ENCODE results near the gene TNS1. TPM values are rescaled to one million over a fixed set of nuclear protein-coding genes. Genes with fewer than 3 reads are reported as not detected.
A peak's percentile ranks its signal among the peaks of the same experiment; 100 is the strongest.

TNS1 gene
- total and polyA plus RNA-seq, 2 donors (not counting 1 experiment from before 2014, with no cell fraction given): 0.10 to 0.86 TPM

DNA sequence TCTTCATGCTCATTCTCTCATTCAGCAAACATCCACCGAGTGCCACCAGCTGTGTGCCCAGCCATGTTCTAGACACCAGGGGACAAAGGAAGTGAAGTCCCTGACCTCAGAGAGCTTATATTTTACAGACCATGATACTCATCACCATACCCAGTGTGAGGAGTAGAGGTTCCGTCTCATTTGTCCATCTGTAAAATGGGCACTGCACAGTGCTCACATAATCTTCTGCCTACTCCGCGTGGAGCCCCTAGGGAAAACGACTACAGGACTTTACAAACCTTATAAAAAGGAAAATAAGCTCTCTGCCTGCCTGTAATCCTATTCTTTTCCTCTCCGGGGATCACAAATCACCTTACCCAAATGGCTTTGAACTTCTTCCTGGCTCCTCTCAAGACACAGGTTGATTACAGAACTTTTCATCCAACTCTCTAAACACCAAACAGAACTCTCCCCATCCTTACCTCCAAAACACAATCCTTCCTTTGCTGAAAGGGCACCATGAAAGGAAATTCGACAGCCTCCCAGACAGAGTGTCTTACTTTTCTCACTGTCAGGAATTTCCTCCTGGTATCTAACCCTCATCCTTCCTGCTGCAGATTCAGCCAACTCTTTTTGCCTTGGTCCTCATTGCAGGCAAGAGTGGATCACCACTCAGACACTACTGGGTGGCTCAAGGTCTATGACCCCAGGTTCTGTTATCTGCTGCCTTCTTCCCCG lies 99.5 kb downstream of the TNS1 start:
- H3K9me3 ChIP-seq (ENCODE audit: control extremely low read depth in 1 of 3, control insufficient read depth in 2 of 3, insufficient read depth in 1 of 3, low read length in 2 of 3): no peaks in the 10 kb centered on the region
- CTCF ChIA-PET: interaction anchor here (0.7 to 1.6 kb wide), 3 partner anchors 114 to 118 kb away, joined by 3 to 4 read pairs (median 3); no protein-coding TSS in a partner anchor
- H3K4me3 Mint-ChIP-seq: no peak overlapping the region
- H3K4me3 ChIP-seq (ENCODE audit: control extremely low read depth in 1 of 5, extremely low read depth in 1 of 5, insufficient read depth in 1 of 5, low read depth in 2 of 5, low read length in 4 of 5): no peak overlapping the region
- 98% methylated on average over 4 of the region's 8 CpGs for WGBS (ENCODE audit: insufficient coverage)
- peaks cover 39% of the 10 kb centered on the region for H3K27me3 Mint-ChIP-seq
- no peak for DNase-seq
- H3K9me3 Mint-ChIP-seq (ENCODE audit: insufficient read depth): no peaks in the 10 kb centered on the region
- H3K79me2 ChIP-seq (ENCODE audit: control insufficient read depth, insufficient read depth, low read length): no peaks in the 10 kb centered on the region
- H3K4me1 Mint-ChIP-seq: peaks cover 5% of the 10 kb centered on the region
- H3K27ac Mint-ChIP-seq: no peak overlapping the region
- no peak overlapping the region for H3K27ac ChIP-seq (ENCODE audit: low read length in 2 of 2)
- peak overlapping the region; percentile 42 for H2AFZ ChIP-seq (ENCODE audit: insufficient read depth, low read depth, low read length, poor library complexity, severe bottlenecking)
- peaks cover 0 to 29% (median 1%) of the 10 kb centered on the region in 4 experiments for H3K27me3 ChIP-seq (replicated peaks in 1 of 4; ENCODE audit: control extremely low read depth in 1 of 4, control insufficient read depth in 3 of 4, insufficient read depth in 4 of 4, low read length in 3 of 4)
- peak overlapping the region; percentile 25 for H3K4me2 ChIP-seq (replicated peaks; ENCODE audit: low read depth, low read length, poor library complexity, severe bottlenecking)
- POLR2A ChIA-PET: no interaction called here
- no peaks in the 10 kb centered on the region for H3K36me3 ChIP-seq (replicated peaks in 1 of 2; ENCODE audit: control extremely low read depth in 1 of 2, control insufficient read depth in 1 of 2, extremely low read depth in 1 of 2, insufficient read depth in 2 of 2, low read length in 1 of 2)
- peaks cover 0 to 3% of the 10 kb centered on the region in 2 donors for H3K4me1 ChIP-seq (ENCODE audit: control insufficient read depth in 2 of 2, insufficient read depth in 2 of 2, low read length in 2 of 2)
- no peak for ATAC-seq (ENCODE audit: low read depth)
- no peak for TF ChIP-seq EZH2 (IDR thresholded peaks at IDR 0.05; ENCODE audit: borderline replicate concordance, insufficient read depth, low read depth, low read length, poor library complexity, severe bottlenecking)
- TF ChIP-seq, protein P1, sequence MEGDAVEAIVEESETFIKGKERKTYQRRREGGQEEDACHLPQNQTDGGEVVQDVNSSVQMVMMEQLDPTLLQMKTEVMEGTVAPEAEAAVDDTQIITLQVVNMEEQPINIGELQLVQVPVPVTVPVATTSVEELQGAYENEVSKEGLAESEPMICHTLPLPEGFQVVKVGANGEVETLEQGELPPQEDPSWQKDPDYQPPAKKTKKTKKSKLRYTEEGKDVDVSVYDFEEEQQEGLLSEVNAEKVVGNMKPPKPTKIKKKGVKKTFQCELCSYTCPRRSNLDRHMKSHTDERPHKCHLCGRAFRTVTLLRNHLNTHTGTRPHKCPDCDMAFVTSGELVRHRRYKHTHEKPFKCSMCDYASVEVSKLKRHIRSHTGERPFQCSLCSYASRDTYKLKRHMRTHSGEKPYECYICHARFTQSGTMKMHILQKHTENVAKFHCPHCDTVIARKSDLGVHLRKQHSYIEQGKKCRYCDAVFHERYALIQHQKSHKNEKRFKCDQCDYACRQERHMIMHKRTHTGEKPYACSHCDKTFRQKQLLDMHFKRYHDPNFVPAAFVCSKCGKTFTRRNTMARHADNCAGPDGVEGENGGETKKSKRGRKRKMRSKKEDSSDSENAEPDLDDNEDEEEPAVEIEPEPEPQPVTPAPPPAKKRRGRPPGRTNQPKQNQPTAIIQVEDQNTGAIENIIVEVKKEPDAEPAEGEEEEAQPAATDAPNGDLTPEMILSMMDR (IDR thresholded peaks at IDR 0.05): no peak
- intact Hi-C loops (cut with micrococcal nuclease): no loop called here
- H4K20me1 ChIP-seq (ENCODE audit: control insufficient read depth, insufficient read depth, low read length, poor library complexity, severe bottlenecking): no peaks in the 10 kb centered on the region
- H3K9ac ChIP-seq (ENCODE audit: low read length): no peak overlapping the region

All from B cell (primary cell).